ENCODE measurements around the gene POU2F3. TPM values are rescaled to one million over a fixed set of nuclear protein-coding genes. Genes with fewer than 3 reads are reported as not detected.

POU2F3 gene
- 0.58 and 1.4 TPM in 2 replicates for total RNA-seq

DNA sequence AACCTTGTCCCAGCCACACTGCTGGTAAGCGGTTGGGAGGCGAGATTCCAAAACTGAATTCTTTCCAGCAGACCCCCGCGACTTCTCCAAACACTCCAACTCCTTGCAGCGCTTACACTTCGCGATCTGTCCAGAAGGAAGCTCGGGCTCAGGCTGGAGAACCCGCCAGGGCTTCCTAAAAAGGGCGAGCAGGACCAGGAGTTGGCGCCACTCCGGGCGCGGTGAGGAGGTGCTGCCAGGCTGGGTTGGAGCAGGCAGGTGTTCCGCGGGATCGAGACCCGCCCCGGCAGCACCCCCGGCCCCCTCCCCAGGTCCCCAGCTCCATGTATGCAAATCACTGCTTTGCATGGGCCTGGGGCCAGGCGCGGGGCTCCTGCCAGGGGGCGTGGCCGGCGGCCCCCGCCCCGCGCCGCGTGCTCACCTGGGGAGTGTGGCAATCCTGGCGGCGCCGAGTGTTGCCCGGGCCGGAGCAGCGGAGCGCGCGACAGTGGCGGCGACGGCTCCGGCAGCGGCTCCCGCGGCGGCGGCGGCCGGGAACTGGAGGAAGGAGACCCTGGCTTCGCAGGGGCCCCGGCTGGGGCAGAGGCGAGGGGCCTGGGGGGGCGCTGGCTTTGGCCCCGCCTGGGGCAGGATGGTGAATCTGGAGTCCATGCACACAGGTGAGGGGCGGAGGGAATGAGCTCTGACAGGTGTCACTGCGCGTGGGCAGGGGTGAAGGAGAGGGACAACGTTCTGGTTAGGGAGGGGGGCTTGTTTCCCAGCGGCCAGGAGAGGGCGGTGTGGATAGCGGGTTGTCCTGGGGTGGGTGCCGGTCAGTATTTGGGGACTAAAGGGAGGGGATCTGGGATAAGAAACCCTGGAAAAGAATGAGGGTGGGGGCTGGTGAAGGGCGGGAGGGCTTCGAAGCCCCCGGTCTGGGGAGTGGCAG is at the start of gene POU2F3:
POU2F3 (plus strand) TSS at position 428 of the 928 bp plus-strand sequence; CDS start at position 632, 204 bp downstream.
- H3K4me3 ChIP-seq (ENCODE audit: low read depth, low read length), result no peak within 1 kb of the TSS
- TF ChIP-seq, protein P1, sequence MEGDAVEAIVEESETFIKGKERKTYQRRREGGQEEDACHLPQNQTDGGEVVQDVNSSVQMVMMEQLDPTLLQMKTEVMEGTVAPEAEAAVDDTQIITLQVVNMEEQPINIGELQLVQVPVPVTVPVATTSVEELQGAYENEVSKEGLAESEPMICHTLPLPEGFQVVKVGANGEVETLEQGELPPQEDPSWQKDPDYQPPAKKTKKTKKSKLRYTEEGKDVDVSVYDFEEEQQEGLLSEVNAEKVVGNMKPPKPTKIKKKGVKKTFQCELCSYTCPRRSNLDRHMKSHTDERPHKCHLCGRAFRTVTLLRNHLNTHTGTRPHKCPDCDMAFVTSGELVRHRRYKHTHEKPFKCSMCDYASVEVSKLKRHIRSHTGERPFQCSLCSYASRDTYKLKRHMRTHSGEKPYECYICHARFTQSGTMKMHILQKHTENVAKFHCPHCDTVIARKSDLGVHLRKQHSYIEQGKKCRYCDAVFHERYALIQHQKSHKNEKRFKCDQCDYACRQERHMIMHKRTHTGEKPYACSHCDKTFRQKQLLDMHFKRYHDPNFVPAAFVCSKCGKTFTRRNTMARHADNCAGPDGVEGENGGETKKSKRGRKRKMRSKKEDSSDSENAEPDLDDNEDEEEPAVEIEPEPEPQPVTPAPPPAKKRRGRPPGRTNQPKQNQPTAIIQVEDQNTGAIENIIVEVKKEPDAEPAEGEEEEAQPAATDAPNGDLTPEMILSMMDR (conservative IDR thresholded peaks at IDR 0.05; ENCODE audit: low read depth, low read length), result peak; percentile 44
- no peak for DNase-seq (ENCODE audit: low read depth)

DNA sequence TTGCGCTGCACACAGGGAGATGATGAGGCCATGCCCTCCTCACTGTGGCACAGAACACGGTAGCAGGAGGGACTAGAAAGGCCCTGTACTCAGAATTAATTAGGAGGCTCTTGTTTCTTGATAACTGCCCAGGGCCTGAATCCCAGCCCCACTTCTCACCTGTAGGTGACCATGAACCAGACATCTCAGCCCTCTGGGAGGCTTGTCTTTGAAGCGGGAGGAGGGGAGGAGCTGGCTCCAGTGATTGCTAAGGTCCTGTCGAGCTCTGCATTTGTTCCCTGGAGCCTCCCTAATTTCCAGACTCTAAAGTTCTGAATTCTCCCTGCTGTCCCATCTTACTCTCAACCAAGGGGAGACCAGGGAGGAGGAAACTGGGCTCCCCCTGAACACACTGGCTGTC is 48.9 kb upstream of the POU2F3 start:
- no peak for DNase-seq (ENCODE audit: low read depth)
- no peak overlapping the region for H3K4me3 ChIP-seq (ENCODE audit: low read depth, low read length)
- TF ChIP-seq, protein P1 (conservative IDR thresholded peaks at IDR 0.05; ENCODE audit: low read depth, low read length), result no peak

DNA sequence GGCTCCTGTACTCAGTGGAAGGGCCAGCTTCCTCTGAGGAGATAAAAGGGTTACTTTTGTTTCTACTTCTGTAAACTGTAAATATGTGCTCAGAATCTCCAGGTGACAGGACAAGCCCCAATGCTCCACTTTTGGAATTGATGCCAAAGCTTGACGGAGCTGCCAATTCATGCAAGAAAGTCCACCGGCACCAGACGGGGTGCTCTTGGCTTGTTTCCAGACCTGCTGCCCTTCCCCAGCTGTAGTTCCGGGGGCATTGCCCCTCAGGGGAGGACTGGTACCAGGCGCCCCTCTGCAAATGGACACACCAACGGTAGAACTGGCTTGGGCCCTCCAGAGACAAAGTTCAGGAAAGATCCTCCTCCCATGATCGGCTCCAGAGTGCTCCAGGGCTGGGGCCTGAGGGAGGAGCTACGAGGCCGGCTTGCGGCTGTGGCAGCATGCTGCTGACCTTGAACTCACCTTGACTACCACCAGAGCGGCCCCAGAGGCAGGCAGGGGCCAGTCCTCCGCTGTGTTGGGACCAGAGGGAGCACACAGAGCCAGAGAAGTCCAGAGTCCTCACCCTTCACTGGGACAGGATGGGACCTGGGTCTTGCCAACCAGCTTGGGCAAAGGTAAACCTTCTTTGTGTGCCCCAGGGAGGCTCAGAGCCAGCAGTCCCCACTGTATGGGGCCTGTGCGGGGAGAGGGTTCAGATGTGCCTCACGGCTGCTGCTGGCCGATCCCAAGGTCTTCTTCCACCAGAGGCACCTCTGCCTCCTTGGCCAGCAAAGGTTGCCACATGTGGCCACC is 46.9 kb upstream of the POU2F3 start:
- TF ChIP-seq, protein P1 (conservative IDR thresholded peaks at IDR 0.05; ENCODE audit: low read depth, low read length), result no peak
- no peak overlapping the region for H3K4me3 ChIP-seq (ENCODE audit: low read depth, low read length)
- DNase-seq (ENCODE audit: low read depth), result no peak

DNA sequence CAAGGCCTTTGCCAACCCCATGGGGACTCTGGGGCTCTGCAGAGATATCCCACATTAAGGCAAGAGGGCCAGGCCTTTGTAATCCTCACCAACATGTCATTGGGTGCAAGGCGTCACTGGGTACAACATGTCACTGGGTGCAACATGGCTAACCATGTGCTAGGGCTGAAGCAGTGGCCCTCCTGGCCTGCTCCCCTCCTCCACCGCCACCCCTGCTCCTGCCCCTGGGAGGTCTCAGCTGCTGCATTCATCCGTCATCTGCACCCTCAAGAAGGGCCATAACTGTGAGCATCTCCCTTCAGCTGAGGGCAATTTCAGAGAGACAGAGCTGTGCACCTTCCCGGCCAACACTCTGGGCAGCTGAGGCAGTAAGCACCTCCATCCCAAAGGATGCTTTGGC is 45.8 kb upstream of the POU2F3 start:
- TF ChIP-seq, protein P1 (conservative IDR thresholded peaks at IDR 0.05; ENCODE audit: low read depth, low read length), result no peak
- DNase-seq (ENCODE audit: low read depth), result no peak
- H3K4me3 ChIP-seq (ENCODE audit: low read depth, low read length), result no peak overlapping the region

DNA sequence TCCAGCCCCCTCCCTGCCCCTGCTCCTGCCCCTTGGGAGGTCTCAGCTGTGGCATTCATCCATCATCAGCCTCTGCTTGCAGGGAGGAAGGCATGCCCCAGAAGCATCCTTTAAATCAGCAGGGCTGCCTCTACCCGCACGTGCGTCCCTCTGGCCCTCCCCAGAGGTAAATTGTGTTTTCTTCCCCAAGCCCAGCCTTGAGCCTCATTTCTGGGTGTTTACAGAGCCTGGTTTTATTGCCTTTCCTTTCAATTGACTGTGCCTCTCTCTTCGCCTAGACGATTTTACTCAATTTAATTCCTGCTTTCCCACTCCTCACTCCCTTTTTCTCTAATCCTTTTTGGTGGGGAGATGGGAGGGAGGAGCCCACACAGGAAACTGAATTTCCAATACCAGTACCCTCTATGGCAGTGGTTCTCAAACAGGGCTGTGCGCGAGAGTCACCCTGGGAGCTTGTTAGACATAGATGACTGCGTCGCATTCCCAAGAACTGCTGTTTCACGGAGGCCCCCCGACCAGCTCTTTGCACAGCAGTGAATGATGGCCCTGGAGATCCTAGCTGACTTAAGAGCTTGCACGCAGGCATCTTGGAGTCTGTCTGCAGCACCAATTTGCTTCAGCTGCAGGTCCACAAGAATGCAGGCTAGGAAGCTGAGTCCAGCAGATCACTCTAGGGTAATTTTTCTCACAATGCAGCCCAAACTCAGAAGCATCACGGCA is 44.2 kb upstream of the POU2F3 start:
- DNase-seq (ENCODE audit: low read depth), result no peak
- TF ChIP-seq, protein P1 (conservative IDR thresholded peaks at IDR 0.05; ENCODE audit: low read depth, low read length), result no peak
- H3K4me3 ChIP-seq (ENCODE audit: low read depth, low read length), result no peak overlapping the region

DNA sequence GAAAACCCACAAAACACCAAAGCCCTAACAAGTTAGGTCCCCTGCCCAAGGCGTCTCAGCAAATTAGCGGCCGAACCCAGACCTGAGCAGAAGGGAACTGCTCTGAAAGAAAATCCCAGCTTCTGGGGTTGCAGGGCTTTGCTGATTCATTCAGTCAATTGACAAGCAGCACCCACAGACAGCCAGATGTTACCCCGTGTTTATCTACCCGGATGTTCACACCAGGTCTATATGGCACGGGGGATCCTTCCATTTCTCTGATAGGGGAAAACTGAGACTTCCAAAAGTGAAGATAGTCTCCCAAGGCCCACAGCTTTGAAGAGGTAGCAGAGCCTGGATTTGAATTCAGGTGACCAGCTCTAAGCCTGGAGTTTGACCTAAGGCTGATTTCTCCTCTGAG is 43.1 kb upstream of the POU2F3 start:
- no peak for DNase-seq (ENCODE audit: low read depth)
- no peak overlapping the region for H3K4me3 ChIP-seq (ENCODE audit: low read depth, low read length)
- TF ChIP-seq, protein P1 (conservative IDR thresholded peaks at IDR 0.05; ENCODE audit: low read depth, low read length), result no peak

Data from epithelial cell of proximal tubule (primary cell).